HG03342 (cell line): ENCODE measurements around the gene SMIM43.
"Not testable (repeated sequence)": the region's sequence is repeated elsewhere in the genome, so short reads cannot be mapped to it uniquely, and the experiment has no call there.

Experiments used
- ATAC-seq: cut with Tn5 transposase; IDR thresholded peaks from one replicate; pipeline ENCODE4 v1.9.1; 2021; ENCODE audit warnings: mild to moderate bottlenecking, moderate library complexity; ENCODE audit not compliant: unreplicated experiment

The SMIM43 gene

GRCh38 chr4:121737846-121738554 lies 27.0 kb downstream of the SMIM43 start:
- ATAC-seq, result no peak

DNA sequence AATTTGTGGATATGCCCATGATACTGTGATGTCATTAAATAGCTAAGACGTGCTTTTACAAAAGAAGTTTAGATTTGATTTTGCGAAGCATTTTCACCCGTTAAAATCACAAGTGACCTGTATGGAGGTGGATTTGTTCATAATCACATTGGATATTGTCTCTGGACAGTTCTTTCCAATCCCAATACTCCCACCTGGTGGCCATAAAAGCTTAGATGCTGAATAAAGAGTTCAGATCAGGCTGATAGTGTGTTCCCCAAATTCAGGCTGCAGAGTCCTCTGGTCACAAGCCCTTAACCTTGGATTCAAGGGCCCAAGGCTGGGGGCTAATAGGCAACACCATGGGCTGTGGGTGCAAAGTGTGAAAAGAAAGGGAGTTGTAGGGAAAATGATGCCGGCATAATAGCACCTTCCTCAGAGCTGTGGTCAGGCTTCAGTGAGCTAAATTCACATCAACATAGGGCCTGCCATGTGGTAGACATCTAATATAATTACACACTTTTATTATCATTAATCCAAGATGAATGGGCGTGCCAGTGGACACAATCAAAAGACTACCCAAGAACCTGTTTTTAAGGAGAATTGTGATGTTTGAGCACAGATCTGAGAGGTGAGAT lies 28.1 kb downstream of the SMIM43 start:
- ATAC-seq, result no peak

DNA sequence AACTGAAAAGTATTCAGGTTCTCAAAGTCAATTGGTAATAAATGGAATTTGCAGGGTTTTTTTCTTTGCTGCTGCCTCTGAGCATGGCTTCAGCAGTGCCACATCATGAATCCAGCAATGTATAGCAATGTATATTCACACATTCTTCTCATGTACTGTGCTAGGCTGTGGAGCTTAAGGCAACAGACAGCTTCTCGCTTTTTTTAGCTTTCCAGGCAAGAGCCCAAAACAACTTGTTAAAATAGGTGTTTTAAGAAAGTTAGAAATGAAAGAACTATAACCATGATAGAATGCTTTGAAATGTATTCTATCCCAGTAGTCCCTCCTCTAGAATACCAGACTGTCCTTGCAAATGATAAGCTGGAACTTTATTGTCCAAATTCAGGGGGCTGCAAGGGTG lies 30.4 kb downstream of the SMIM43 start:
- ATAC-seq, result no peak

- ATAC-seq, result no peak
These were observed 31.0 kb downstream of the SMIM43 start for GRCh38 chr4:121733942-121734341.

DNA sequence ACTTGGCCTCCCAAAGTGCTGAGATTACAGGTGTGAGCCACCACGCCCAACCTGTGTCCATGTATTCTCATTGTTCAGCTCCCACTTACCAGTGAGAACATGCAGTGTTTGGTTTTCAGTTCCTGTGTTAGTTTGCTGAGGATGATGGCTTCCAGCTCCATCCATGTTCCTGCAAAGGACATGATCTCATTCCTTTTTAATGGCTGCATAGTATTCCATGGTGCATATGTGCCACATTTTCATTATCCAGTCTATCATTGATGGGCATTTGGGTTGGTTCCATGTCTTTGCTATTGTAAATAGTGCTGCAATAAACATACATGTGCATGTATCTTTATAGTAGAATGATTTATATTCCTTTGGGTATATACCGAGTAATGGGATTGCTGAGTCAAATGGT lies 35.2 kb downstream of the SMIM43 start:
- not testable (repeated sequence) for ATAC-seq

DNA sequence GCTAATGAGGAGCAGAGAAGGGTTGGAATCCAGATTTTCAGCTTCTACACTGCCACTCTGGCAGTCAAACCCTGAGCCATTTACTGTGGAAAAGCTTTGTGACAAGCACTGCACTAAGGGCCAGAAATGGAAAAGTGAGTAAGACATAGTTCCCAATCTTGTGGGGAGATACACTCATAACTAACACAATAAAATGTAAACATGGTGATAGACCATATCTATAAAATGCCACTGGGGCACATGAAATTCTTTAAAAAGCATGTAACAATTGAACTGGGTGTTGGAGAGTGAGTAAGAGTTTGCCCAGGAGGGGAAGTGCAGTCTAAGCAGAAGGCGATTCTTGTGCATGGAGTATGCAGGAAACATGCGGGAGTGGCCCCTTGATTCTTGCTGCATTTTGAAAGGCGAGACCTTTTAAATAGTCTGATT lies 36.2 kb downstream of the SMIM43 start:
- no peak for ATAC-seq

GRCh38 chr4:121728066-121728465 lies 36.9 kb downstream of the SMIM43 start:
- ATAC-seq, result no peak

DNA sequence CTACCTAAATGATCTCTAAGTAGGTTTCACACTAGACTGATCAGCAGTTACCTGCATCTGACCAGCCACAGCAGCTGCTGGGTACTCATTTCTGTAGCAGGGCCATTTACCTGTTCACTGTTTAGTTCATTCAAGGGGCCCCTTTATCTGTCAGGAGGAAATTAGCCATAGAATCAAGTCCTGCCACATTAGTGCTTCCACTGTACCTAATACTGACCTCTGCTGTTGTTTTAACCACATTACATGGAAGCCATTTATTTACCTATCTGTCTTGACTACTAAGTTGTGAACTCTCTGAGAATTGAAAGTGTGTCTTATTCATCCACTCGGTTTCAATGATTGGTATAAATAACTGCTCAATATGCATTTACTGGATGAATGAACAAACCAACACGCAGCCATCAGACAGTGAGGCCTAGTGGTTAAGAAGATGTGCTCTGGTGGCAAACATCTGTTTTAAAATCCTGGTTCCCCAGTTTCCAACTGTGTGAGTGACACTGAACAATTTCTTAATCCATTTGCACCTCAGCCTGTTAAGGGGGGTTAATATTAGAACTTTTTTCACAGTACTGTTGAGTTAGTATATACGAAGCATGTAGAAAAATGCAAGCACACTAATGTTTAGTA lies 38.2 kb downstream of the SMIM43 start:
- ATAC-seq, result peak; percentile 95

DNA sequence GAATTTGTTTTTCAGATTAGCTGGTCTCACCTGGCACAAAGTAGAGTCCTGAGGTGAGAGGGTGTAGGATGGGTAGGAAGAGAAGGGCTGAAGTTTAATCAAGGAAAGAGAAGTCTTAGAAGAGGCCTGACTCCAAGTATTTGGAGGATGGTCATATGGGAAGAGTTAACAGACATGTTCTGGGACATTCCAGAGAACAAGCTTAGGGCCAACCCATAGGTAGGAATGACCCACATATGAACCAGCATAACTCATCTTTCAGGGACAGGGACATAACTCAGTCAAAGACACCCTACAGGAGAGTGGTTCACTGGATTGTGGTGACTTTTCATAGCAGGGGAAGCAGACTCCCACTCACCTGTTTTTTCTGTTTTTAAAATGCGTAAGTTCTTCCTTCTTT lies 40.3 kb downstream of the SMIM43 start:
- no peak for ATAC-seq

GRCh38 chr4:121721700-121722099 lies 43.3 kb downstream of the SMIM43 start:
- no peak for ATAC-seq

DNA sequence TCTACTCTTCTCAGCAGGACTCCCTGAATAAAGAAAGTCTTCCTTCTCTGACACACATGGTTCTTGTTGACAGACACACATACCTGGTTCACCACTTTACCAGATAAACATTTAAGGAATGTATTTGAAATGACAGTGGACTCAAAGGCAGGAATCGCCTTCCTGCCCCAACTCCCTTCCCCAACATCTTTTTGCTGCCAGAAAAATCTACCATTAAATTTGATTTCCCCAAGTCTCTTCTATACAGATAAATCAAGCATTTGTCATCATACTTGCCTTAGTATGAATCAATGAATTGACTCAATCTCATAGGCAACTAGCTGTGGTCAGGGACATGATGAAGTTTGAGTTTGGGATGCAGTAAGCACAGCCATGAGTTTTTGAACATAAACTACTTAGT lies 44.9 kb downstream of the SMIM43 start:
- no peak for ATAC-seq

DNA sequence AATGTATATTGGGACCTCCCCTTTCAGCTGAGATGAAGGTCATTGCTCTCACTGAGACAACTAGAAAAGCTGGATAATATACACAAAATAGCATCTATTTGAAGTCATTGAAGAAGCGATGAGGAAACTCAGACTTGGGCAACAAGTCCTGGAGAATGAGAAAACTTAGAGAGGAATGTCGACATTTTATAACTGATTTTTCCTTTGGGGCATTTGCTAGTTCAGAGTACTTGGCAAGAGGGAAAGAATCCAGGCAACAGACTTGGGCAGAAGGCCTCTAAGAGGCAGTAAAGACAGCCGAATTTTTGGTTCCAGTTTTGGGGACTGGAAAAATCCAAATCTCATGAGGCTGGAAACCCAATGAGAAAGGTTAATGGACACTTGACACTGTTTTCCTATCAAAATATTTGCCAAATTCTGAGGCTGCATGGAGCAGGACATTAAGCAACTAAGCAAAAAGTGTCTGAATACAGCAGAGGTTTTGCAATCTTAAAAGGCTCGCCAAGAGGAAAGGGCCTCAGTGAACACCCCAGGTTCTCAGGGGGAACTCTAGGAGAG lies 47.2 kb downstream of the SMIM43 start:
- ATAC-seq, result no peak

DNA sequence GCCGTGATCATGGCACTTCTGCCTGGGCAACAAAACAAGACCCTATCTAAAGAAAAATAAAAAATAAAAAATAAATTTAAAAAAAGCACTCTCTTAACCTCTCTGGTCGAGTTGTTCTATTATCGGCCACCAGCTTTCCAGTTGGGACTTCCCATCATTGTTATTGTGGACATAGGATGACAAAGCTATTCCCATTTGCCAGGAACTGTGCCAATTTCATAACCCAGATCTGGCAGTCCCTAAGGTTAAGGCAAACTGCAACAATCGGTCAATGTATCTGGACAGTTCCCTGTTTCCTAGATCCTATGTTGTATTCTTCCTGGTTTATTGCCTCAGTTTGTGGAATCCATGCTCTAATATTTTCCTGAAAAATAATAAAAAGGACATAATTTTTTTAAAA lies 50.4 kb downstream of the SMIM43 start:
- ATAC-seq, result no peak

DNA sequence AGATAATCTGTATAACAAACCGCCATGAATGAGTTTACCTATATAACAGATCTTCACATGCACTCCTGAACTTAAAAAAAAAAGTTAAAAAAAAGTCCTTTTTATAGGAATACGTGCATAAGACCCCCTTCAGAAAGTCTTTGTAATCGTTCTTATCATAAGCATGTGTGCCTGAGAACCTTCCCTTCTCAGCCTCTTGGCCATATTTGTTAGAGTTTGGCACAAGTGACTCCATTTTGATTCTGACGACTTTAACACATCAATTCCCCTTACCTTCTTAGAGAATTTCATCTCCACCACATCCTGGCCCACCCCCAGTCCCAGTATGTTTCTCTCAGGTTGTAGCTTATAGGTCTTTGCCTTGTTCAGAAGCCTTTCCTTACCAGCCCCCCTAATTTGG lies 52.2 kb downstream of the SMIM43 start:
- ATAC-seq, result no peak

GRCh38 chr4:121712001-121712651 lies 52.8 kb downstream of the SMIM43 start:
- no peak for ATAC-seq

DNA sequence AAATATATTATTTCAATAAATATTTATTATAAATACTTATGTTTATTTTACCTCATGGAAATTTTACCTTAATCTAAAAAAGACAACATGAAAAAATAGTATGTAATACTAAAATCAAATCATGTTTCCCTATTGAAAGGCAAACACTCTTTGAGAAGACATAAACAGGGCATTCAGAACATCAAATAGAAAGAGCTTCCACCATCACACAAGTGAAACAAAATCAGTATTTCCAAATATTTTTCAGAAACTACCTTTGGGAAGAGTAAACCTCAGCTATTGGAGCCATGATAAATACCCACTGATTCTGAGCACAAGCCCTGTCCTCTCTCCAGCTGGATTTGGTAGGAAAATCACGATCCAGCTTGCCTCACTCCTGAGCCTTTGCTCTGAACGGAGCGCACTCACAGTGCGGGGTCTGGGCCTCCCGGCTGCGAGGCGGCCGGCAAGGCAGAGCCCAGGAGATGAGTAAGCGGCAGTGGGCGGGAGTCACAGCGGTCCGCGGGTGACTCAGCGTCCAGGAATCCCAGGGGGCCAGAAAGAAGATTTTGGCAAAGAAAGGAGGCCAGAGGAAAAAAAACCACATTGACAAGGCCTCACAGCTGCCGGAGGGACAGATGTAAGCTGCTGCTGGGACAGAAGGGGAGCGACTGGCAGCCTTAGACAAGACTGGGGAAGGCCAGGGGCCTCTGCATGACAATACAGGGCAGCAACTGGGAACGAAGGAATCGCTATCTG lies 53.5 kb downstream of the SMIM43 start:
- peak; percentile 91 for ATAC-seq

DNA sequence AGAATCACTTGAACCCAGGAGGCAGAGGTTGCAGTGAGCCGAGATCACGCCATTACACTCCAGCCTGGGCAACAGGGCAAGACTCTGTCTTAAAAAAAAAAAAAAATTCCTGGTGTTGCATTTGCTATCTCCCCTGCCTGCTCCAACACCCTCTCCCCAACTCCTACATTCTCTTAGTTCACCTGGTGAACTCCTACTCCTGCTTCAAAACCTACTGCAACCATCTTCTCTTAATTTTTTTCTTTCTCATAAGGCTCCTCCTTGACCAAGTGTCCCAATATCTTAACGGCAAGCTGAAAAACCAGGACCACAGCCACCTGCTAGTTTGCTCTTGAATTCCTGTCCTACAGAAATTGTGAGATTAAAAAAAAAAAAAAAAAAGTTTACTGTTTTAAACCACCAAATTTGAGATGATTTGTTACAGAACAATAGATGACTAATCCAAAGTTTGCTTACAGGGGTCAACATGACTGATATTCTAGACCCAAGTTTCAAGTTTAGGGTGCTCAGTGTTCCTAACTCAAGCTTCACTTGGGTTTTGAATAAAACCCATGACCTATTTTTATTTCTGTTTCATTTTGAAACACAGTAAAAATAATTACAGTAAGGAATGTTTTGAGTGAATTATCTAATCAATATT lies 55.1 kb downstream of the SMIM43 start:
- ATAC-seq, result no peak
